CMK (cell line): Measurements from ENCODE around the gene KLHL22.
"Not testable (repeated sequence)": the region's sequence is repeated elsewhere in the genome, so short reads cannot be mapped to it uniquely, and the experiment has no call there.

Source experiments
- DNase-seq: peaks from one replicate; pipeline ENCODE4 v3.0.0-alpha.2; 2010; ENCODE audit warnings: low read depth

The KLHL22 gene

DNA sequence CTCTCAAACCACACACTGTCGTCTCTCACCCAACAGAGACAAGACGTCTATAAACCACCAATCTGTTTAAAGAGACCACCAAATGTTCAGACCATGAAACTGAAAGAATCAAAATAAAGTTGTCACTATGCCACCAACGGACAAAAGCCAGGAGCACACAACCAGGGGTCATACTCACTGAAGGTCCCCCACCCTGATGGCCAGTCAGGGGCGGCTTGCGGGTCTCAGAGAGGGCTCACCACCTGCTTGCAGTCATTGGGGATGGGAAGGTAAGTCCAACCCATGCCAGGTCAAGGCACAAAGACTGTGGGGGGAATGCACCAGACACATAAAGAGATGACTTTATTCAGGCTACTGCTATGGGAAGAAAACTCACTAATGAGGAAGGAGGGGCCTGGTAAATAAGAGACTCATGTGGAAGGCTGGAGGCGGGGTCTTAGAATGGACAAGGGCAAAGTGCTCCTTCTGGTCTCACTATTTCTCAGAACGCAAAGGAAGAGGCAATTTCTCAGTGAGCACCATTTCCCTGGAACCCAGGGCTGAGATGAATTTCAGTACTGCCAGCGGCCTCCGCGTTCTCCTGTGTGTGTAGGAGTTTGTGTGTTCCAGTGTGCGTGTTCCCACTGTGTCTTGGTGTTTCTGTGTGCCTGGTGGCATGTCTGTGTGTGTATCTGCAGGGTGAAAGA lies 75.3 kb downstream of the KLHL22 start:
- no peak for DNase-seq

DNA sequence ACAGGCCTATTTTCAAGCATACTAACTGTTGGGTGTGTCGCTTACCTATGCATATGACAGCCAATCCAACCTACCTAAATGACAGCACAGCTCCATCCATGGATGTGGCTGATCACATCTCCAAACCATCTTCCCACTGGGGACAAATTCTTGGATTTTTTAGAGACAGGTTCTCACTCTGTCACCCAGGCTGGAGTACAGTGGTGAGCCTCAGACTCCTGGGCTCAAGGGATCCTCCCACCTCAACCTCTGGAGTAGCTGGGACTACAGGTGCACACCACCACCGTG lies 76.0 kb downstream of the KLHL22 start:
- DNase-seq: no peak

DNA sequence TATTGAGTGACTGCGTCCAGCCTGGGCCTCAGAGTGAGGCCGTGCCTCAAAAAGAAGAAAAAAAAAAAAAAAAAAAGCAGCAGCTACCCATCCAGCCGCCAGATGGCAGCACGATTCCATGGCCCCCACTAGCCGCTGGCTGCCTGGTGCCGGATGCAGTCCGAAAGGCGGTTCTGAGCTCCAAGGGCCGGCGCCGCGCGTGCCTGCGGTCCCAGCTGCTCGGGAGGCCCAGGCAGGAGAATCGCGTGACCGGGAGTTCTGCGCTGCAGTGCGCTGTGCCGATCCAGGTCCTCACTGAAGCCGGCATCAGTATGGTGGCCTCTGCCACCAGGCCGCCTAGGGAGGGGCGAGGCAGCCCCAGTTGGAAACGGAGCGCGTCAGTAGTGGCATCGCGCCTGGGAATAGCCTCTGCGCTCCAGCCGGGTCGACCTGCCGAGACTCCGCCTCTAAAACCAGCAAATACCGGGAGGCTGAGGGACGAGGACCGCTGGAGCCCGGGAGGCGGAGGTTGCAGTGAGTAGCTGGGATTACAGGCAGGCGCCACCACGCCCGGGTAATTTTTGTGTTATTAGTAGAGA lies 77.3 kb downstream of the KLHL22 start:
- DNase-seq: no peak

DNA sequence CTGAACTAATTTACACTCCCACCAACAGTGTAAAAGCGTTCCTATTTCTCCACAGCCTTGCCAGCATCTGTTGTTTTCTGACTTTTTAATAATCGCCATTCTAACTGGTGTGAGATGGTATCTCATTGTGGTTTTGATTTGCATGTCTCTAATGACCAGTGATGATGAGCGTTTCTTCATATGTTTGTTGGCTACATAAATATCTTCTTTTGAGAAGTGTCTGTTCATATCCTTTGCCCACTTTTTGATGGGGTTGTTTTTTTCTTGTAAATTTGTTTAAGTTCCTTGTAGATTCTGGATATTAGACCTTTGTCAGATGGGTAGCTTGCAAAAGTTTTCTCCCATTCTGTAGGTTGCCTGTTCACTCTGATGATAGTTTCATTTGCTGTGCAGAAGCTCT lies 79.9 kb downstream of the KLHL22 start:
- not testable (repeated sequence) for DNase-seq

DNA sequence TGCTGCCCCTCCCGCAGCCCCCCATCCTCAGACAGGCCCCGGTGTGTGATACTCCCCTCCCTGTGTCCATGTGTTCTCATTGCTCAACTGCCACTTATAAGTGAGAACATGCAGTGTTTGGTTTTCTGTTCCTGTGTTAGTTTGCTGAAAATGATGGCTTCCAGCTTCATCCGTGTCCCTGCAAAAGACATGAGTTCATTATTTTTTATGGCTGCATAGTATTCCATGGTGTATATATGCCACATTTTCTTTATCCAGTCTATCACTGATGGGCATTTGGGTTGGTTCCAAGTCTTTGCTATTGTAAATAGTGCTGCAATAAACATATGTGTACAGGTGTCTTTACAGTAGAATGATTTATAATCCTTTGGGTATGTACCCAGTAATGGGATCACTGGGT lies 80.4 kb downstream of the KLHL22 start:
- not testable (repeated sequence) for DNase-seq

DNA sequence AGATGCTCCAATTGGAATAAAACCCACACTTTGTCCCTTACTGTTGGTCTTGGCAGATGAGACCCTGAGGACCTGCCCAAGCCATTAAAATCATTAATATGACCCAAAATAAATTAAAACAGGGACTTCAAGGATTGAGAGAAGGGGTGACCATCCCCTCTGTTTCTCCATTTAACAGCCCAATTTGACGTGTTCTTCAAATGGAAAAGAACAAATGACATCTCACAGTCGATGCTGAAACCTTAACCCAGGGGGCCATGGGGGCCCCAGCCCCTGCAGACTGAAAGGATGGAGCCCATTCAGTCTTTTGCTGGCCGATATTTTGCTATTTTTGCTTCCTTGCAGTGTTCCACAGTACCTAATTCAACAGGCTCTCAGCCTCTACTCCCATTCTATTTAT lies 81.1 kb downstream of the KLHL22 start:
- DNase-seq: no peak

DNA sequence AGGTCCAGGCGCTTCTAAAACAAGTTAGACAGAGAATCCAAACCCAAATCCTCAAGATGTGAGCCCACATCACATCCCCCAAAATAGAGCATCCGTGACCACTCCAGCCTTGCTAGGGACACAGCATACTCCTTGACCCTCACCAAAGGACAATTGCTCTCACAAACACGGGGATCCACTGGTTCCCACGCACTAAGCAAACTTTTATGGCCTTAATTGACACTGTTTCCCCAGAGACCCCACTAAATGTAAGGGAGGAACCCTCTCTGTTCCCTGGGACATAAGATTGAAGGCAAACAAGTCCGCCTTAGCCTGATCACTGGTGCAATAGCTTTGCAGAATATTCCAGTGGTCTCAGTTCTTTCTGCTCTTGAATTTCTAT lies 81.5 kb downstream of the KLHL22 start:
- DNase-seq: no peak

DNA sequence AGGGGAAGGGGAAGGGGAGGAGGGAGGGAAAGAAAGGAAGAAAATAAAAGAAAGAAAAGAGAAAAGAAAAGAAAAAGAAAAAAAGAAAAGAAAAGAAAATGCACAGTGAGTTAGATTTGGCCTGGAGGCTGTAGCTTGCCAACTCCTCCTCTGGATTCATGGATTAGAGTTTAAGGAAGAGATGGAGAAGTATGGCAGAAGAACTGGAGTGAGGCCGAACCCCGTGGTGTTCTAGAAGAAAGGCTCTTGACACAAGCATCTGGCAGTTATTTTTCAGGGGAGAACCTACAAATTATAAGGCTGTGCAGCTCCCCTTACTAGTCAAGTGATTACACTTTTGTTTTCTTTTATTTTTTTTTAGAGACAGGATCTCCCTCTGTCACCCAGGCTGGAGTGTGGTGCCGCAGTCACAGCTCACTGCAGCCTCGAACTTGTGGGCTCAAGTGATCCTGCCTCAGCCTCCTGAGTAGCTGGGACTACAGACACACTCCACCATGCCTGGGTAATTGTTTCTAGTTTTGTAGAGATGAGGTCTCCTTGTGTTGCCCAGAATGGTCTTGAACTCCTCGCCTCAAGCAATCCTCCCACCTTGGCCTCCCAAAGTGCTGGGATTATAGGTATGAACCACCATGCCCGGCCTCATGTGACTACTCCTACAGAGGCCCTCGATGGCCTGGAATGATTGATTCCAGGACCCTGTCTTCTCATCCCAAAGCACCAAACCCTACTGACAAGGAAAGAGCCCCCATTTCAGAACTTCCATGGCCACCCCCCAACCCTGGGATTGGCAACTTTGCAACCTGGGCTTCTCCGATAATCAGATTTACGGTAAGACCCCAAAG lies 82.2 kb downstream of the KLHL22 start:
- DNase-seq: no peak

DNA sequence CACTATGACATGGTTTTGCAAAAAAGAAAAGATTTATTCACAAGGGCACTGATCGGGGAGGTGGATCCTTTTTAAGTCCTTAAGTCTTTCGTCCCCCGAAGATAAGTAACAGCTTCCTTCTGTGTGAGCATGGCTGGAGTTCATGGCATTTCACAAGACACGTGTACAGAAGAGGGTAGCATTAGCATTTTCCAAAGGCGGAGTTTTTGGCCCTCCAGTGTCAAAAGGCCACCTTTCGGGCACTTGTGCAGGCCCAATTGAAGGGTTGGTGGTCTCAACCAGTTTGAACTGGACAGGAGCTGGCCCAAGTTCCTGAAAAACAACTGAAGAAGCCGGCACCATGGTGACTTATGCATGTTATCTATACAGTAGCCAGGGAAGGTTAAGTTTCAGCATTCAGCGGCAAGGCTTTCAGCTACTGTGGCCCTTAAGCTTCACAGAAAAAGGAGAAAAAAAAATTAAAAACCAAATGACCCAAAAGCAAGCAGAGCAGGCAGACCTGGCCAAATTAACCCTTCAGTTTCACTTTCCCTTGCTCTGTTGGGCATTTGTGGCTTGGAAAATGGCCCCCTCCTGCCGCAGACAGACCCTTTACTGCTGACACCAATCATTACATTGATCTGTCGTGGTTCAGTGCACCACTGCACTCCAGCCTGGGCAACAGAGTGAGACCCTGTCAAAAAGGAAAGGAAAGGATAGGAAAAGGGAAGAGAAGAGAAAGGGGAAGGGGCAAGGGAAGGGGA lies 83.0 kb downstream of the KLHL22 start:
- DNase-seq: no peak

DNA sequence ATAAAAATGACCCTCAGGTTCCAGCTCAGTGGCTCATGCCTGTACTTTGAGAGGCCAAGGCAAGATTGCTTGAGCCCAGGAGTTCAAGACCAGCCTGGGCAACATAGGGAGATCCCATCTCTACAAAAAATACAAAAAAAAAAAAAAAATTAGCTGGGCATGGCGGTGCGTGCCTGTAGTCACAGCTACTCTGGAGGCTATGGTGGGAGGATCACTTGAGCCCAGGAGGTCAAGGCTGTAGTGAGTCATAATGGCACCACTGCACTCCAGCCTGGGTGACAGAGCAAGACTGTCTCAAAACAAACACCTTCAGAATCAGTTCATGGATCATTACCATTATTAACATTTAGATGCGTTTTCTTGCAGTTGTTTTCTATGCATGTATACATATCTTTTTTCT lies 86.2 kb downstream of the KLHL22 start:
- DNase-seq: not testable (repeated sequence)

DNA sequence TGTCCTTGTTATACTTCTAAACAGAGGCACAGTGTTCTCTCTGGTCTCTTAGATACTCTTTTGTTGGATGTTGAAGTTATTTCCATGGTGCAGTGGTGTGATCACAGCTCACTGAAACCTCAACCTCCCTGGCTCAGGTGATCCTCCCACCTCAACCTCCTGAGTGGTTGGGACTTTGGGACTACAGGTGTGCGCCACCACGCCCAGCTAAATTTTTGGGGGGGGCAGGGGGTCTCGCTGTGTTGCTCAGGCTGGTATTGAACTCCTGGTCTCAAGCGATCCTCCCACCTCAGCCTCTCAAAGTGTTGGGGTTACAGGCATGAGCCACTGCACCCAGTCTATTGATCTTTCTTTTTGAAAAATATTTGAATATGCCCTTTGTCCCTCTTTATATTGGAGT lies 86.7 kb downstream of the KLHL22 start:
- no peak for DNase-seq

DNA sequence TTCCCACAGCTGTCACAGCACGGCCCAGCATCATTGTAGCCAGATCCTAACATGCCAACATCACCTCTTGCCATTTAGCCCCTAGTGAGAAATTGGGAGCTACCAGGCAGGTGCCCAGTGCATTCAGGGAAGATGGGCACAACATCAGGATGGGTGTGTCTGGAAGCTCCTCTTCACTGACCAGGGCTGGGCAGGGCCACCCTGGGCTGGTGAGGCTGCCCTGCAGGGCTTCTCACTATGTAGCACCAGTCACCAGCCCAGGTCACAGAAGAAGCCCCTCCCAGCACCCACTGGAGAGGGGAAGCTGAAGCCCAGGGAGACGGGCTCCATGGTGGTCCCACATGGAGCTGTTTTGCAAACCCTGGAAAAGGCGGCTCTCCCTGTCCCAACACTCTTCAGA lies 87.8 kb downstream of the KLHL22 start:
- DNase-seq: no peak

DNA sequence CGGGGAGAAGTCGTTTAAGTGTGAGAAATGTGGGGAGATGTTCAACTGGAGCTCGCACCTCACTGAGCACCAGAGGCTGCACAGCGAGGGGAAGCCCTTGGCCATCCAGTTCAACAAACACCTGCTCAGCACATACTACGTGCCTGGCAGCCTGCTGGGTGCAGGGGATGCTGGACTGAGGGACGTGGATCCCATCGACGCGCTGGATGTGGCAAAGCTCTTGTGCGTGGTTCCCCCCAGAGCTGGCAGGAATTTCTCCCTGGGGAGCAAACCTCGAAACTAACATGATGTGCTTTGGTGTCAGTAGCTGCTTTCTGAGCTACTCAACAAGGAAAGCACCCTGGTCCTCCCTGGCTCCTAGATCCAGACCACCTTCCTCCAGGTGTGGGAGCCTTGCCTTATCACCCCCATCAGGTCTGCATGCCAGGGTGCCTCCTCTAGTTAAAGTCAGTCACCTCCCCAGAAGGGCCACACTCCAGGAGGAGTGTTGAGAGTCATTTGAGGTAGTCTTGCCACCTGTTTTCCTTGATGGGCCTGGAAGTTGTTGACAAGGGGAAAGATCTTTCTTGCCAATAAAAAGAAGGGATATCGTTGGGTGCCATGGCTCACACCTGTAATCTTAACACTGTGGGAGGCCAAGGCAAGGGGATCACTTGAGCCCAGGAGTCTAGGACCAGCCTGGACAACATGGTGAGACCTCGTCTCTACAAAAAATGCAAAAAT lies 88.7 kb downstream of the KLHL22 start:
- DNase-seq: no peak

DNA sequence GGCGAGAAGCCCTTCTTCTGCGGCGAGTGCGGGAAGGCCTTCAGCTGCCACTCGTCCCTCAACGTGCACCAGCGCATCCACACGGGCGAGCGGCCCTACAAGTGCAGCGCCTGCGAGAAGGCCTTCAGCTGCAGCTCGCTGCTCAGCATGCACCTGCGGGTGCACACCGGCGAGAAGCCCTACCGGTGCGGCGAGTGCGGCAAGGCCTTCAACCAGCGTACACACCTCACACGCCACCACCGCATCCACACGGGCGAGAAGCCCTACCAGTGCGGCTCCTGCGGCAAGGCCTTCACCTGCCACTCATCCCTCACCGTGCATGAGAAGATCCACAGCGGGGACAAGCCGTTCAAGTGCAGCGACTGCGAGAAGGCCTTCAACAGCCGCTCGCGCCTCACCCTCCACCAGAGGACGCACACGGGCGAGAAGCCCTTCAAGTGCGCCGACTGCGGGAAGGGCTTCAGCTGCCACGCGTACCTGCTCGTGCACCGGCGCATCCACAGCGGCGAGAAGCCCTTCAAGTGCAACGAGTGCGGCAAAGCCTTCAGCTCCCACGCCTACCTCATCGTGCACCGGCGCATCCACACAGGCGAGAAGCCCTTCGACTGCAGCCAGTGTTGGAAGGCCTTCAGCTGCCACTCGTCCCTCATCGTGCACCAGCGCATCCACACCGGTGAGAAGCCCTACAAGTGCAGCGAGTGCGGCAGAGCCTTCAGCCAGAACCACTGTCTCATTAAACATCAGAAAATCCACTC lies 89.5 kb downstream of the KLHL22 start:
- DNase-seq: no peak

DNA sequence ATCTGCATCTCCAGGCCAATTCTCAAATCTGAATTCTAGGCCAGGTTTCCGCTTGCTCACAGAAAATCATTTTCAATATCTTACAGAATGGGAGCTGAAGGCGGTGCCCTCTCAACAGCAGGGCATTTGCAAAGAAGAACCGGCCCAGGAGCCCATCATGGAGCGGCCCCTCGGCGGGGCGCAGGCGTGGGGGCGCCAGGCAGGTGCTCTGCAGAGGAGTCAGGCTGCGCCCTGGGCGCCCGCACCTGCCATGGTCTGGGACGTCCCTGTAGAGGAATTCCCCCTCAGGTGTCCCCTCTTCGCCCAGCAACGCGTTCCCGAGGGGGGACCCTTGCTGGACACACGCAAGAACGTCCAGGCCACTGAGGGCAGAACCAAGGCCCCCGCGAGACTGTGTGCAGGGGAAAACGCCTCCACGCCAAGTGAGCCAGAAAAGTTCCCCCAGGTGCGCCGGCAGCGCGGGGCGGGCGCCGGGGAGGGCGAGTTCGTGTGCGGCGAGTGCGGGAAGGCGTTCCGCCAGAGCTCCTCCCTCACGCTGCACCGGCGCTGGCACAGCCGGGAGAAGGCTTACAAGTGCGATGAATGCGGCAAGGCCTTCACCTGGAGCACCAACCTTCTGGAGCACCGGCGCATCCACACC lies 90.2 kb downstream of the KLHL22 start:
- no peak for DNase-seq

DNA sequence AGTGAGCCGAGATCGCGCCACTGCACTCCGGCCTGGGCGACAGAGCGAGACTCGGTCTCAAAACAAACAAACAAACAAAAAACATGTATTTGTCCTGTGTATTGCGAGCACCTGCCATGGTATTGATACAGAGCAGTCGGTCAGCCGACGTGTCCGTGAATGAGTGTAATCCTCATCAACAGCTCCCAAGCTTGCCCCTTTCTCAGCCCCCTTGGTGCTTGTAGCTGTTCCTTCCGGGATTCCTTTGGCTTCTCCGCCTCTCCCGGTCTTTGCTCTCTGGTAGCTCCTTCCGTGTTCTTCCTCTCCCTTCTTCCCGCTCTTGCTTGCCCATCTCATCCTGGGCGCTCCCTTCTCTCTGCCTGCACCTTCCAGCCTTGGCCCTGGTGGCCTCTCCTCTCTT lies 90.7 kb downstream of the KLHL22 start:
- DNase-seq: no peak

DNA sequence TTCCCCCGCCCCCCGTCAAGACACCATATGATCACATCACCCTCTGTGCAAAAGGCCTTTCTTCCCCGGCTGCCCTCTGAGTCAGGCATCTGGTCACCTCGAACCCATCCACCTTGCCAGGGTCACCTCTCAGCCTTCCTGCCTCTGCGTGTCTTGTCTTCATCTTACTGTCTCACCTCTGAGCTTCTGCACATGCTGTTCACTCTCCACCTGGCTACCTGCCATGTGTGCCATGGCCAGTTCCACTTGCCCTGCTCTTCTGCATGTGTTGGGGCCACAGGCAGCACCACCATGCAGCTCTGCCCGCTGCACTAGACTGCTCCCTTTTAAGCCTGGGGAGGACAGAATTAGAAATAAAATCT lies 91.8 kb downstream of the KLHL22 start:
- DNase-seq: no peak

DNA sequence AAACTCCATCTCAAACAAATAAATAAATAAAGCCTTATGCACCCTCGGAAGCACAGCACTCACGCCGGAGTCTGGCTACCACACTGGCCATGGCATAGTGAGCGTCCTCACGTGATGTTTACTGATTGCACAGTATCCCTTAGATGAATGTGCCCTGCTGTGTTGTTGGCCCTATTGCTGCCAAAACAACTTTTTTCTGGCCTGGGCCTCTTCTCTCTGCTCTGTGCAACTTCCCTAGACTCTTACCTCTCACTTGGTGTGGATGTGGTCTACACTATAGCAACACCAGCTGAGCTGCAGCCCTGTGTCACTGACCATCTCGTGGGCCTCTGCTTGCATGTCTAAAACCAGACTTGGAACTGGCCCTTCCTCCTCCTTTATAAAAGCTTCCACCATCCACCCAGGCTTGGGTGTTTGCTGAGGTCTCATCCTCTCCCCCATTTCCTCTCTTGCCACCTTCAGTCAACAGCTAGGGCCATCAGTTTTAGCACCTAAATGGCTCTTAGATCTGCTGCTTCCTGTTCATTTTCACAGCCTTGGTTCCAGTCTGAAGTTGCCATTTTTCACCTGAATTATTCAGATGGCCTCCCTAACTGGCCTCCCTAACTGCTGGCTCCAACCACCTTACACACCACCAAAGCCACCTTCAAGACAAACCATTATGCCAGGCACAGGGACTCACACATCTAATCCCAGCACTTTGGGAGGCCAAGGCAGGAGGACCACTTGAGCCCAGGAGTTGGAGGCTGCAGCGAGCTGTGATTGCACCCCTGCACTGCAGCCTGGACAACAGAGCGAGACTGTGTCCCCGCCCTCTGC lies 92.4 kb downstream of the KLHL22 start:
- no peak for DNase-seq

DNA sequence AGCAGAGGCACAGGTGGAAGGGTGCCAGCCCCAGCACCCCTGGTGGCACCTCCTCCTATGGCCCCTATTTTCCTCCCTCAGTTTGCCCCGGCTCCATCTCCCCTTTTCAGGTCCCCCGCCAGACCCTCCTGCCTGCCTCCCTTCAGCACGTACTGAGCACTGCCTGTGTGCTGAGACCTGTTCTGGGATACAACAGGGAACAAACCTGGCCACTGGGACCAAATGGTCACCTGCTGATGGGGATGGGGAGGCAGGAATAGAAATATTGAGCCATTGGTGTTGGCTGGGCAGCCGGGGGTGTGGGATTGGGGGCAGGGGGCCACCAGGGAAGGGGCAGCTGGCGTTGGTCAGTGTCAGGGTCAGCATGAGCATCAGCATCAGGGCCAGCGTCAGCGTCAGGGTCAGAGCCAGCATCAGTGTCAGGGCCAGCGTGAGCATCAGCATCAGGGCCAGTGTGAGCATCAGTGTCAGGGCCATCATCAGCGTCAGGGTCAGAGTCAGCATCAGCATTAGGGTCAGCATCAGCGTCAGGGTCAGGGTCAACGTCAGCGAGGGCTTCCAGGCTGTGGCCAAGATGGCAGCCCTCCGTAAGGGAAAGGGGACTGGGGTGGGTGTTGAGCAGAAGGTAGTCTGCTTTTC lies 94.1 kb downstream of the KLHL22 start:
- no peak for DNase-seq
